ENCODE results near the gene USP24. TPM values are rescaled to one million over a fixed set of nuclear protein-coding genes. Genes with fewer than 3 reads are reported as not detected.

The USP24 gene
- total RNA-seq, 1 experiment from 2014 or later, result 40.9 TPM

GRCh38 chr1:55018395-55018794 is 196.8 kb downstream of the USP24 start (continued):
- TF ChIP-seq ZNF281 (CRISPR knock-in tag; IDR thresholded peaks at IDR 0.05) (no peak), ZNF423 (CRISPR knock-in tag; IDR thresholded peaks at IDR 0.05) (no peak), IRF2 (CRISPR knock-in tag; IDR thresholded peaks at IDR 0.05; ENCODE audit: borderline replicate concordance, low read depth) (no peak)

Small RNA genes within 50 kb of the gene (microRNA-seq; reads per million reads assigned to microRNA genes)
- gene MIR4422 (ENCODE audit: borderline number of aligned reads), result not detected

Other genes with a start within 250 kb of the USP24 start
- 0.41 to 0.74 TPM (median 0.44 TPM) in 3 replicates for gene TMEM61, start 234.7 kb downstream of the USP24 start, total RNA-seq (2021)
- gene BSND, start 216.4 kb downstream of the USP24 start, total RNA-seq (2021), result 0.30 to 0.42 TPM (median 0.37 TPM) in 3 replicates
- gene PCSK9, start 175.8 kb downstream of the USP24 start, total RNA-seq (2021), result 47.9 to 73.2 TPM (median 49.3 TPM) in 3 replicates